GM18498 (cell line): Measurements from ENCODE around the gene CERS6.

Experiments used
- ATAC-seq: cut with Tn5 transposase; IDR thresholded peaks from one replicate; pipeline ENCODE4 v1.9.1; 2021; ENCODE audit warnings: mild to moderate bottlenecking, moderate library complexity; ENCODE audit not compliant: unreplicated experiment

The CERS6 gene

GRCh38 chr2:168596881-168597655 is 141.0 kb downstream of the CERS6 start:
- no peak for ATAC-seq

- no peak for ATAC-seq
These were observed 143.7 kb downstream of the CERS6 start for GRCh38 chr2:168599738-168600137.

- no peak for ATAC-seq
These were observed 144.9 kb downstream of the CERS6 start for GRCh38 chr2:168600949-168601348.

- peak; percentile 85 for ATAC-seq
These were observed 145.7 kb downstream of the CERS6 start for GRCh38 chr2:168601741-168602140.

GRCh38 chr2:168602379-168602778 is 146.3 kb downstream of the CERS6 start:
- no peak for ATAC-seq

GRCh38 chr2:168602846-168603401 is 146.9 kb downstream of the CERS6 start:
- no peak for ATAC-seq

- ATAC-seq: no peak
These were observed 147.4 kb downstream of the CERS6 start for GRCh38 chr2:168603439-168603961.

- ATAC-seq: no peak
These were observed 148.2 kb downstream of the CERS6 start for GRCh38 chr2:168604252-168604651.

- ATAC-seq: no peak
These were observed 151.9 kb downstream of the CERS6 start for GRCh38 chr2:168607992-168608391.

- ATAC-seq: no peak
These were observed 152.7 kb downstream of the CERS6 start for GRCh38 chr2:168608796-168609195.

- ATAC-seq: no peak
These were observed 155.0 kb downstream of the CERS6 start for GRCh38 chr2:168611091-168611490.

- no peak for ATAC-seq
These were observed 156.0 kb downstream of the CERS6 start for GRCh38 chr2:168611896-168612650.

- ATAC-seq: no peak
These were observed 156.6 kb downstream of the CERS6 start for GRCh38 chr2:168612719-168613118.

- ATAC-seq: no peak
These were observed 157.5 kb downstream of the CERS6 start for GRCh38 chr2:168613551-168613950.

GRCh38 chr2:168614172-168615018 is 158.3 kb downstream of the CERS6 start:
- no peak for ATAC-seq

GRCh38 chr2:168620554-168620953 is 164.5 kb downstream of the CERS6 start:
- no peak for ATAC-seq

GRCh38 chr2:168622559-168622958 is 166.5 kb downstream of the CERS6 start:
- ATAC-seq: no peak

GRCh38 chr2:168624028-168624427 is 168.0 kb downstream of the CERS6 start:
- peak; percentile 49 for ATAC-seq

GRCh38 chr2:168626096-168626495 is 170.0 kb downstream of the CERS6 start:
- ATAC-seq: no peak

GRCh38 chr2:168626647-168627046 is 170.6 kb downstream of the CERS6 start:
- no peak for ATAC-seq

GRCh38 chr2:168632709-168633121 is 176.6 kb downstream of the CERS6 start:
- ATAC-seq: no peak
